Duodenal mucosa (tissue), 2 donors: ENCODE results near the gene TNRC6C.
A peak's percentile ranks its signal among the peaks of the same experiment; 100 is the strongest.

Experiments
- H3K27ac ChIP-seq: one replicate; pipeline ENCODE4 v1.7.0; 2013; ENCODE audit warnings: low read depth, low read length
- H3K27me3 ChIP-seq, 2 donors: one replicate each; pipeline ENCODE4 v1.7.0; 2013; ENCODE audit warnings: low read length in 2 of 2, control low read depth in 1 of 2; ENCODE audit not compliant: insufficient read depth in 2 of 2, control insufficient read depth in 1 of 2
- H3K36me3 ChIP-seq, 2 donors: one replicate each; pipeline ENCODE4 v1.7.0; 2013; ENCODE audit warnings: low read length in 2 of 2, control low read depth in 1 of 2; ENCODE audit not compliant: insufficient read depth in 2 of 2, control insufficient read depth in 1 of 2
- H3K4me1 ChIP-seq, 2 donors: one replicate each; pipeline ENCODE4 v1.7.0; 2013; ENCODE audit warnings: low read length in 2 of 2, control low read depth in 1 of 2; ENCODE audit not compliant: insufficient read depth in 2 of 2, control insufficient read depth in 1 of 2
- H3K4me3 ChIP-seq, 2 donors: one replicate each; pipeline ENCODE4 v1.7.0; 2013; ENCODE audit warnings: low read length in 2 of 2, low read depth in 1 of 2
- H3K9ac ChIP-seq, 2 donors: one replicate each; pipeline ENCODE4 v1.7.0; 2013; ENCODE audit warnings: low read length in 2 of 2, low read depth in 1 of 2
- H3K9me3 ChIP-seq, 2 donors: one replicate each; pipeline ENCODE4 v1.7.0; 2013; ENCODE audit warnings: low read length in 2 of 2, control low read depth in 1 of 2; ENCODE audit not compliant: control insufficient read depth in 1 of 2

The TNRC6C gene

DNA sequence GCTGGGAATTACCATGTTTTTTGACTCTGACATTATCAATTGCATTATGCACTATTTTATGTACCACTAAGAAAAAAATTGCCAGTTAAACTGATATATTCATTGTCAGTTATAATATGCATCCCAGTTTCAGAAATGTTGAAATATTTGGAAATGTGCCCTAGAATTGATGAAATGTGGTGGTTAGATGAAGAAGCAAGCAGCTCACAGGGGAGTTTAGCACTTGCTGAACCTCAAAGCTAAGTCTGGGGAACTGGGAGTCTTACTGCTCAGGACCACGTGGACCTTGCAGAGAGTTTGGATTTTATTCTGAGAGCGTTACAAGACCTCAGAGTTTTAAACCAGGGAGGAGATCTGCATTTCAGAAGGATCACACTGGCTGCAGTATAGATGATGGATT is 67.9 kb downstream of the TNRC6C start:
- Histone ChIP-seq H3K4me1 (no peaks in the 10 kb centered on the region), H3K36me3 (no peaks in the 10 kb centered on the region), H3K9ac (no peak overlapping the region), H3K9me3 (no peaks in the 10 kb centered on the region), H3K27ac (no peak overlapping the region), H3K4me3 (no peak overlapping the region), H3K27me3 (no peaks in the 10 kb centered on the region)

- Histone ChIP-seq H3K4me1 (no peaks in the 10 kb centered on the region), H3K9me3 (no peaks in the 10 kb centered on the region), H3K27me3 (no peaks in the 10 kb centered on the region), H3K4me3 (no peak overlapping the region), H3K27ac (no peak overlapping the region), H3K36me3 (no peaks in the 10 kb centered on the region), H3K9ac (no peak overlapping the region)
These were observed 68.6 kb downstream of the TNRC6C start for GRCh38 chr17:78027121-78027520.

GRCh38 chr17:78029697-78030096 is 71.2 kb downstream of the TNRC6C start:
- Histone ChIP-seq H3K9ac (no peak overlapping the region), H3K9me3 (no peaks in the 10 kb centered on the region), H3K4me1 (no peaks in the 10 kb centered on the region), H3K4me3 (no peak overlapping the region), H3K27me3 (no peaks in the 10 kb centered on the region), H3K27ac (no peak overlapping the region), H3K36me3 (peaks cover 0 to 2% of the 10 kb centered on the region in 2 donors)

DNA sequence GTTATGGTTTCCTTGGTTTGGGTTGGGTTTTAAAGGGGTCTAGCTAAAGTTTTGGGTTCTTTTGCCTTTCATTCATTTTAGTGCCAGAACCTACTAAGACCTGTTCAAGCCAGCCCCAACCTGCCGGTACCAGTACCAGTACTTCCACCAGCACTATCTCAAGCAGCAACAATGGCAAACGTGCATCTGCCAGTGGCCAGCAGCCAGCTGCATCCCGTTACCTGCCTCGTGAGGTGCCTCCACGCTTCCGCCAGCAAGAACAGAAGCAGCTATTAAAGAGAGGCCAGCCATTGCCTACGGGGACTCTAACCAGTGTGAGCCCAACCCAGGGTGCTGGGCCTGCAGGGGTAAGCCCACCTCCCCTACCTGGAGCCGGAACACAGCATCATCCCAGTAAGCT is 72.9 kb downstream of the TNRC6C start:
- H3K4me1 ChIP-seq, result no peaks in the 10 kb centered on the region
- peaks cover 0 to 2% of the 10 kb centered on the region in 2 donors for H3K36me3 ChIP-seq
- H3K9ac ChIP-seq, result no peak overlapping the region
- no peak overlapping the region for H3K27ac ChIP-seq
- no peaks in the 10 kb centered on the region for H3K9me3 ChIP-seq
- no peak overlapping the region for H3K4me3 ChIP-seq
- H3K27me3 ChIP-seq, result no peaks in the 10 kb centered on the region

DNA sequence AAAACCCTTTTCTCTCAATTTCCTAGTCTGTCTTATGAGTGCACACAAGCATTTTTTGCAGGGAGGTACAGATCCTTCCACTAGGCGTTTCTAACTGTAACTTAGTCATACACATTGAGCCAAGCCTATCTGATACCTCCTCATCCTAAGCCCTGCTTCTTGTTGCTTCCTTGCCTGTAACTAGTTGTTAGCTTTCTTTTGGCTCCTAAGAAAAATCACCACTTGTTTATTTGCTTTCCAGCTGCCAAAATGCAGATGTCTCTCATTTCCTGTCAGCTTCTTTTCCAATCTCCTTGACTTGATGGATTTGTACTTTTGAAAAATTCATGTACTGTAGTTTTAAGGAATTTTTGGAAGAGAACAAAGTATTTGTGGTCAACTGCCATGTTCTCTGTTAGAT is 73.7 kb downstream of the TNRC6C start:
- H3K4me1 ChIP-seq, result no peaks in the 10 kb centered on the region
- no peaks in the 10 kb centered on the region for H3K27me3 ChIP-seq
- no peak overlapping the region for H3K27ac ChIP-seq
- peaks cover 2 to 4% of the 10 kb centered on the region in 2 donors for H3K36me3 ChIP-seq
- H3K9ac ChIP-seq, result no peak overlapping the region
- H3K9me3 ChIP-seq, result no peaks in the 10 kb centered on the region
- no peak overlapping the region for H3K4me3 ChIP-seq

GRCh38 chr17:78034429-78035091 is 76.1 kb downstream of the TNRC6C start:
- Histone ChIP-seq H3K36me3 (peaks cover 5 to 7% of the 10 kb centered on the region in 2 donors), H3K9me3 (no peaks in the 10 kb centered on the region), H3K27ac (no peak overlapping the region), H3K27me3 (no peaks in the 10 kb centered on the region), H3K4me3 (no peak overlapping the region), H3K4me1 (no peaks in the 10 kb centered on the region), H3K9ac (no peak overlapping the region)

DNA sequence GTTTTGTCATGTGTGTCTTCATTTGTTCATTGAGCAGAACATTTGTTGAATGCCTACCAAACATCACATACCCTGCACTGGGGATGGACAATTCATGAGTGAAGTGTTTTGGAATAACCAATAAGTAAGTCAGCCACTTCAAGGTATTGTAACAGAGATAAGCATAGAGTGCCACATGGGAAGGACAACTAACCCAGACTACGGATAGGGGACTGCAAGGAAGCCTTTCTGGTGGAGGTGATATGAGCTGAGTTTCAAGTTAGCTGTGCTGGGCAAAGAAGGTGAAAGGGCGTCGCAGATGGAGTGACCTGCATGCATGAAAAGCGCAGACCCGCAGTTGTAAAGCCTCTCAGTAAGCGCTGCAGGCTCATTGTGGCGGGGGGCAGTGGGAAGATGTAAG is 78.8 kb downstream of the TNRC6C start:
- Histone ChIP-seq H3K9me3 (no peaks in the 10 kb centered on the region), H3K27ac (no peak overlapping the region), H3K36me3 (peaks cover 5 to 7% of the 10 kb centered on the region in 2 donors), H3K9ac (no peak overlapping the region), H3K4me3 (no peak overlapping the region), H3K4me1 (no peaks in the 10 kb centered on the region), H3K27me3 (no peaks in the 10 kb centered on the region)

GRCh38 chr17:78038748-78039288 is 80.3 kb downstream of the TNRC6C start:
- H3K4me3 ChIP-seq, result no peak overlapping the region
- H3K9me3 ChIP-seq, result no peaks in the 10 kb centered on the region
- no peaks in the 10 kb centered on the region for H3K4me1 ChIP-seq
- H3K27ac ChIP-seq, result no peak overlapping the region
- peaks cover 5 to 6% of the 10 kb centered on the region in 2 donors for H3K36me3 ChIP-seq
- H3K27me3 ChIP-seq, result no peaks in the 10 kb centered on the region
- H3K9ac ChIP-seq, result no peak overlapping the region

DNA sequence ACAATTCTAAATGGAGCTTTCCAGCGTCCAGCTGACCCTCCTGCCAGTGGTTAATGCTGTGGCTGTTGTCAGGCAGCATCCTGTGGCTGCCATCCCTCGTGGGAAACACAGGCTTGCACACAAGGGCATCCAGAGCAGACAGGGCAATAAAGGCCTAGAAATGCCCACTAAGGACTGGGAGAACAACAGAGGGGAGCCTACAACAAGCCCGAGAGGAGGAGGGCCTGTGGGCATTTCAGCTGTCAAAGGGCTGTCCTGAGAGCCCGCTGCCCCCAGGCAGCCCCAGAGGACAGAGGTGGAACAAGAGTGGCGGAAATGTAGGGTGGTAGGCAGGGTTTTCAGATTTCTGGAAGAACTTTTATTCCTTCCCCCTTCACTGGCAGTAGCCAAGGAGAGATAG is 81.1 kb downstream of the TNRC6C start:
- peaks cover 5% of the 10 kb centered on the region in 2 donors for H3K36me3 ChIP-seq
- H3K4me1 ChIP-seq, result no peaks in the 10 kb centered on the region
- no peak overlapping the region for H3K27ac ChIP-seq
- no peaks in the 10 kb centered on the region for H3K27me3 ChIP-seq
- H3K9ac ChIP-seq, result no peak overlapping the region
- no peak overlapping the region for H3K4me3 ChIP-seq
- no peaks in the 10 kb centered on the region for H3K9me3 ChIP-seq

- H3K36me3 ChIP-seq, result peaks cover 5% of the 10 kb centered on the region in 2 donors
- H3K4me3 ChIP-seq, result peak overlapping the region; percentile 64 to 77
- no peaks in the 10 kb centered on the region for H3K27me3 ChIP-seq
- peak overlapping the region; percentile 58 to 61 for H3K9ac ChIP-seq
- no peaks in the 10 kb centered on the region for H3K4me1 ChIP-seq
- peak overlapping the region; percentile 69 for H3K27ac ChIP-seq
- H3K9me3 ChIP-seq, result no peaks in the 10 kb centered on the region
These were observed 82.2 kb downstream of the TNRC6C start for GRCh38 chr17:78040440-78041385.
